Measurements from ENCODE around the gene OR2H2.

OR2H2 gene

GRCh38 chr6:29617782-29618554 is 33.0 kb downstream of the OR2H2 start:
- no peak for TF ChIP-seq EZH2phosphoT487 (IDR thresholded peaks at IDR 0.05; ENCODE audit: low read length)
- TF ChIP-seq, protein P1, sequence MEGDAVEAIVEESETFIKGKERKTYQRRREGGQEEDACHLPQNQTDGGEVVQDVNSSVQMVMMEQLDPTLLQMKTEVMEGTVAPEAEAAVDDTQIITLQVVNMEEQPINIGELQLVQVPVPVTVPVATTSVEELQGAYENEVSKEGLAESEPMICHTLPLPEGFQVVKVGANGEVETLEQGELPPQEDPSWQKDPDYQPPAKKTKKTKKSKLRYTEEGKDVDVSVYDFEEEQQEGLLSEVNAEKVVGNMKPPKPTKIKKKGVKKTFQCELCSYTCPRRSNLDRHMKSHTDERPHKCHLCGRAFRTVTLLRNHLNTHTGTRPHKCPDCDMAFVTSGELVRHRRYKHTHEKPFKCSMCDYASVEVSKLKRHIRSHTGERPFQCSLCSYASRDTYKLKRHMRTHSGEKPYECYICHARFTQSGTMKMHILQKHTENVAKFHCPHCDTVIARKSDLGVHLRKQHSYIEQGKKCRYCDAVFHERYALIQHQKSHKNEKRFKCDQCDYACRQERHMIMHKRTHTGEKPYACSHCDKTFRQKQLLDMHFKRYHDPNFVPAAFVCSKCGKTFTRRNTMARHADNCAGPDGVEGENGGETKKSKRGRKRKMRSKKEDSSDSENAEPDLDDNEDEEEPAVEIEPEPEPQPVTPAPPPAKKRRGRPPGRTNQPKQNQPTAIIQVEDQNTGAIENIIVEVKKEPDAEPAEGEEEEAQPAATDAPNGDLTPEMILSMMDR (IDR thresholded peaks at IDR 0.05; ENCODE audit: low read length), result peak; percentile 33
- H3K36me3 ChIP-seq (replicated peaks; ENCODE audit: insufficient read depth, low read length), result no peaks in the 10 kb centered on the region

GRCh38 chr6:29619578-29620160 is 34.7 kb downstream of the OR2H2 start:
- Histone ChIP-seq H3K27me3 (replicated peaks; ENCODE audit: insufficient read depth, low read length) (no peaks in the 10 kb centered on the region), H3F3A (ENCODE audit: insufficient read depth, low read length) (no peaks in the 10 kb centered on the region), H3K9ac (ENCODE audit: low read length) (no peak overlapping the region), H3K9me2 (replicated peaks; ENCODE audit: insufficient read depth, low read length) (no peaks in the 10 kb centered on the region), H2AFZ (ENCODE audit: low read length) (no peak overlapping the region), H3K4me2 (ENCODE audit: low read depth, low read length) (no peak overlapping the region), H3K79me2 (ENCODE audit: low read length) (no peaks in the 10 kb centered on the region), H3K4me1 (ENCODE audit: low read length) (no peaks in the 10 kb centered on the region), H4K20me1 (ENCODE audit: insufficient read depth, low read length) (no peaks in the 10 kb centered on the region), H3K36me3 (replicated peaks; ENCODE audit: insufficient read depth, low read length) (no peaks in the 10 kb centered on the region), H3K27ac (ENCODE audit: low read length) (no peak overlapping the region), H3K9me3 (replicated peaks; ENCODE audit: insufficient read depth, low read length) (no peaks in the 10 kb centered on the region), H3K4me3 (ENCODE audit: low read length) (no peak overlapping the region)
- no peak for DNase-seq
- TF ChIP-seq EZH2phosphoT487 (IDR thresholded peaks at IDR 0.05; ENCODE audit: low read length), result no peak
- TF ChIP-seq, protein P1 (IDR thresholded peaks at IDR 0.05; ENCODE audit: low read length), result no peak
- TF ChIP-seq EZH2 (optimal IDR thresholded peaks at IDR 0.05; ENCODE audit: low read depth, low read length), result no peak

More at GRCh38 chr6:29617782-29618554, 33.0 kb downstream of the OR2H2 start:
- H3K9ac ChIP-seq (ENCODE audit: low read length), result no peak overlapping the region
- H4K20me1 ChIP-seq (ENCODE audit: insufficient read depth, low read length), result no peaks in the 10 kb centered on the region
- no peak overlapping the region for H3K27ac ChIP-seq (ENCODE audit: low read length)
- H3K9me3 ChIP-seq (replicated peaks; ENCODE audit: insufficient read depth, low read length), result no peaks in the 10 kb centered on the region
- H3K9me2 ChIP-seq (replicated peaks; ENCODE audit: insufficient read depth, low read length), result no peaks in the 10 kb centered on the region
- H3K4me1 ChIP-seq (ENCODE audit: low read length), result no peaks in the 10 kb centered on the region
- H2AFZ ChIP-seq (ENCODE audit: low read length), result no peak overlapping the region
- no peak overlapping the region for H3K4me2 ChIP-seq (ENCODE audit: low read depth, low read length)
- no peak overlapping the region for H3K4me3 ChIP-seq (ENCODE audit: low read length)
- no peaks in the 10 kb centered on the region for H3F3A ChIP-seq (ENCODE audit: insufficient read depth, low read length)
- no peaks in the 10 kb centered on the region for H3K79me2 ChIP-seq (ENCODE audit: low read length)
- no peaks in the 10 kb centered on the region for H3K27me3 ChIP-seq (replicated peaks; ENCODE audit: insufficient read depth, low read length)
- no peak for DNase-seq

GRCh38 chr6:29620630-29621029 is 35.7 kb downstream of the OR2H2 start:
- Histone ChIP-seq H3K4me1 (ENCODE audit: low read length) (no peaks in the 10 kb centered on the region), H3K79me2 (ENCODE audit: low read length) (no peaks in the 10 kb centered on the region), H2AFZ (ENCODE audit: low read length) (no peak overlapping the region), H3K4me2 (ENCODE audit: low read depth, low read length) (no peak overlapping the region), H3K36me3 (replicated peaks; ENCODE audit: insufficient read depth, low read length) (no peaks in the 10 kb centered on the region), H3K9me2 (replicated peaks; ENCODE audit: insufficient read depth, low read length) (no peaks in the 10 kb centered on the region), H3K4me3 (ENCODE audit: low read length) (no peak overlapping the region), H3K27me3 (replicated peaks; ENCODE audit: insufficient read depth, low read length) (no peaks in the 10 kb centered on the region), H4K20me1 (ENCODE audit: insufficient read depth, low read length) (no peaks in the 10 kb centered on the region), H3K27ac (ENCODE audit: low read length) (no peak overlapping the region), H3K9me3 (replicated peaks; ENCODE audit: insufficient read depth, low read length) (no peaks in the 10 kb centered on the region), H3F3A (ENCODE audit: insufficient read depth, low read length) (no peaks in the 10 kb centered on the region), H3K9ac (ENCODE audit: low read length) (no peak overlapping the region)
- no peak for DNase-seq
- TF ChIP-seq EZH2phosphoT487 (IDR thresholded peaks at IDR 0.05; ENCODE audit: low read length) (no peak), EZH2 (optimal IDR thresholded peaks at IDR 0.05; ENCODE audit: low read depth, low read length) (no peak)
- TF ChIP-seq, protein P1 (IDR thresholded peaks at IDR 0.05; ENCODE audit: low read length), result no peak

Data from MM.1S (cell line).